Central memory CD8-positive, alpha-beta T cell (primary cell): Measurements from ENCODE around the gene GTF2H3.
"Not testable (repeated sequence)": the region's sequence is repeated elsewhere in the genome, so short reads cannot be mapped to it uniquely, and the experiment has no call there.

Source experiments
- ATAC-seq: fragments of 150-1000 bp; cut with Tn5 transposase; replicated peaks from 2 replicates; pipeline ENCODE4 v1.10.0; 2022; ENCODE audit warnings: mild to moderate bottlenecking, moderate FRiP score, moderate number of reproducible peaks; ENCODE audit not compliant: poor library complexity, severe bottlenecking; ENCODE audit errors: extremely low read depth
- DNase-seq, 2 donors: peaks; one replicate each; pipeline ENCODE4 v3.0.0; 2021; ENCODE audit warnings: low spot score in 2 of 2
- H3K27ac Mint-ChIP-seq: one replicate; pipeline ENCODE4 v1.8.0; 2022; ENCODE audit warnings: low read depth, mild to moderate bottlenecking, moderate library complexity, mixed read lengths
- H3K27me3 Mint-ChIP-seq: one replicate; pipeline ENCODE4 v1.8.0; 2022; ENCODE audit warnings: mixed read lengths
- H3K36me3 Mint-ChIP-seq: one replicate; pipeline ENCODE4 v1.8.0; 2022; ENCODE audit warnings: mild to moderate bottlenecking, moderate library complexity, mixed read lengths; ENCODE audit not compliant: insufficient read depth
- H3K4me1 Mint-ChIP-seq: one replicate; pipeline ENCODE4 v1.8.0; 2022; ENCODE audit warnings: mixed read lengths
- H3K4me3 Mint-ChIP-seq: one replicate; pipeline ENCODE4 v1.8.0; 2022; ENCODE audit warnings: mild to moderate bottlenecking, moderate library complexity, mixed read lengths
- H3K9me3 Mint-ChIP-seq: one replicate; pipeline ENCODE4 v1.8.0; 2022; ENCODE audit warnings: mixed read lengths

Gene GTF2H3

DNA sequence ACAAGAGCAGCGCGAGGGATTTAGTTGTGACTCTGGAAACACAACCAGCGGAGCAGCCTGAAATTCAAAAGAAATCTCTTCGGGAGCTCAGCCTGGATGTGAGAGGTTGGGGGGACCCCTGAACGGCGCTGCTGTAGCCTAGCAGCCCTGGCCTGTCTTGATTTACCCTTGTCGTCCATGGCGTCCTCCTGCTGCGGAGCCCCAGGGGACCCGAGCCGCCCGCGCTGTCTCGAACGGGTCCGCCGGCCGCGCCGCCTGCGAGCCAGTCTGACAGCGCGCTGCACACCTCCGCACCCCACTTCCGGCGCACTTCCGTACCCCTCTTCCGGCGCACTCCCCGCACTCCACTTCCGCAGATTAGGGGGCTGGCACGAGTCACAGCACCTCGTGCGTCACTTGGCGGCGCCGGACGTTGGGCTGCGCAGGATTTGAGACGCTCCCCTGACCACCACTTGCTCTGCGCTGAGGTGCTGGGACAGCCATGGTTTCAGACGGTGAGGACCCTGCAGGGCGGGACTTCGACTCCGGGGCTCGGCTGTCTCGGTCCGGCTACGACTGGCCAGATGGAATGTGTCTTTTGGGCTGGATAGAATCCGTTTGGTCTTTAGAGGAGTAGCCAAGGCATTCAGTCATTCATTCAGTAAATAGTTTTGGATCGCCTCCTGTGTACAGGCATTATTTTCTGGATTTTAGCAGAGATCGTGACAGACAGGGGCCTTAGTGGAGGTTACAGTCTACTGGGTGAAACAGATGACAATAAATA, at the start of gene GTF2H3, which contains the start of gene EIF2B1:
GTF2H3 (plus strand) TSS at position 451 of the 763 bp plus-strand sequence; CDS start at position 482, 31 bp downstream.
EIF2B1 (minus strand) TSS at position 308 of the 763 bp plus-strand sequence; CDS start at position 179, 129 bp downstream.
- Mint-ChIP-seq H3K4me3 (peak within 1 kb of the TSS; percentile 99), H3K27ac (peak within 1 kb of the TSS; percentile 99), H3K4me1 (peaks cover 33% of the 10 kb centered on the region), H3K9me3 (no peaks in the 10 kb centered on the region), H3K36me3 (peaks cover 35% of the 10 kb centered on the region), H3K27me3 (no peaks in the 10 kb centered on the region)
- ATAC-seq (peak; percentile 99), DNase-seq (peak; percentile 87 to 94)

GRCh38 chr12:123591702-123592481, 41.7 kb upstream of the GTF2H3 start:
- no peak overlapping the region for H3K27ac Mint-ChIP-seq
- H3K4me1 Mint-ChIP-seq = peaks cover 23% of the 10 kb centered on the region
- no peaks in the 10 kb centered on the region for H3K9me3 Mint-ChIP-seq
- H3K36me3 Mint-ChIP-seq = peaks cover 69% of the 10 kb centered on the region
- ATAC-seq = no peak
- H3K27me3 Mint-ChIP-seq = no peaks in the 10 kb centered on the region
- no peak overlapping the region for H3K4me3 Mint-ChIP-seq
- DNase-seq = no peak

GRCh38 chr12:123595729-123596128, 37.9 kb upstream of the GTF2H3 start:
- H3K36me3 Mint-ChIP-seq = peaks cover 57% of the 10 kb centered on the region
- no peak overlapping the region for H3K4me3 Mint-ChIP-seq
- peak overlapping the region; percentile 16 for H3K27ac Mint-ChIP-seq
- no peak for DNase-seq
- peaks cover 17% of the 10 kb centered on the region for H3K4me1 Mint-ChIP-seq
- no peak for ATAC-seq
- H3K9me3 Mint-ChIP-seq = no peaks in the 10 kb centered on the region
- H3K27me3 Mint-ChIP-seq = no peaks in the 10 kb centered on the region

DNA sequence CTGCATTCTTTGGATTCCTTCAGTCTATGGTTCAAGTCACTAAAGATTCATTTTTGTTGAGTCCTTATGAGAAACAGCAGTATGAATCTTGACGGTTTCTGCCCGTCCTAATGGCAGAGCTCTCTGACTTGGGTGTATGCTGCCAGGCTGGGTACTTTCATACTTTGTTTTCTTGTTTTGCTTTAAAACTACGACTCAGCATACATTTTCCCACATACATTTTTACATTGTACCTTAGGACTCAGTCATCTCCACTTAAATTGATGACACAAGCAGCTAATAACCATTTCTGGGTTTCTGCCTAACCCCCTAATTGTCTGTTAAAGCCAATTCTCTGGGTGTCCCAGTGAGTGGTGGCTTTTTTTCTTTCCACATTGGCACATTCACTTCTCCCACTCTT, 36.5 kb upstream of the GTF2H3 start:
- H3K4me3 Mint-ChIP-seq = no peak overlapping the region
- H3K4me1 Mint-ChIP-seq = peaks cover 22% of the 10 kb centered on the region
- no peaks in the 10 kb centered on the region for H3K27me3 Mint-ChIP-seq
- ATAC-seq (no peak), DNase-seq (no peak)
- peaks cover 49% of the 10 kb centered on the region for H3K36me3 Mint-ChIP-seq
- no peak overlapping the region for H3K27ac Mint-ChIP-seq
- no peaks in the 10 kb centered on the region for H3K9me3 Mint-ChIP-seq

DNA sequence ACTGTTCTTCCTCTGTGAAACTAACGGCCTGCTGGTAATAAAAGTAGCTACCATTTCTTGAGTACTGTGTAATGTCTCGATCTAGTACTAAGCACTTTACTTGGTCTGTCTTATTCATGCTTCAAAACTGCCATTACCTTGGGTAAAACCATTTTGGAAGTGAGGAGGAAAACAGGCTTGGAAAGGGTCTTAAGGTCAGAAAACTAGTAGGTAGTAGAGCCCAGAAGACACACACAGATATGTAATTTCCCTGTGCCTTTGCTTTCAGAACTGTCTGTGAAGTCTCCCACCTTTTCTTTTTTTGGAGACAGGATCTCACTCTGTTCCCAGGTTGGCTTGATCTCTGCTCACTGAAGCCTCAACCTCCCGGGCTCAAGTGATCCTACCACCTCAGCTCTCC, 35.1 kb upstream of the GTF2H3 start:
- no peak for ATAC-seq
- DNase-seq = no peak
- Mint-ChIP-seq H3K27me3 (no peaks in the 10 kb centered on the region), H3K4me3 (no peak overlapping the region), H3K27ac (no peak overlapping the region), H3K36me3 (peaks cover 40% of the 10 kb centered on the region), H3K4me1 (peaks cover 29% of the 10 kb centered on the region), H3K9me3 (no peaks in the 10 kb centered on the region)

DNA sequence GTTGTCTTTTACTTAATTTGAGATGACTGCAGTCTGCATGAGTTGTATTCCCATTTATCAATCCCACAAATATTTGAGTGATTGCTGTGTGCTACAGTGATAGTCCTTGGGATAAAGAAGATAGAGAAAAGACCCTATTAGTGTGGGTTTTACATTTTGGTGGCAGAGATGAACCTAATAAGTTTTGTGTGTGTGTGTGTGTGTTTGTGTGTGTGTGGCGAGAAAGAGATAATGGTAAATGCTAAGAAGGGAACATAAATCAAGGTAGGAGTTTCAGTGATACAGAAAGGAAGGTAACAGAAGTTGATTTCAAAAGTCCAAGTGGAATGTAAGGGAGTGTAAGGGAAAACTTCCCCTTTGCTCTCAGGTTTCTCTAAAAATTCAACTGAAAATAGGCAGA, 34.3 kb upstream of the GTF2H3 start:
- H3K36me3 Mint-ChIP-seq = peaks cover 35% of the 10 kb centered on the region

GRCh38 chr12:123599721-123600120, 33.9 kb upstream of the GTF2H3 start:
- peak overlapping the region; percentile 4 for H3K4me3 Mint-ChIP-seq
- no peak for DNase-seq
- H3K4me1 Mint-ChIP-seq = peaks cover 29% of the 10 kb centered on the region
- H3K27me3 Mint-ChIP-seq = no peaks in the 10 kb centered on the region
- no peak for ATAC-seq
- no peaks in the 10 kb centered on the region for H3K9me3 Mint-ChIP-seq
- H3K36me3 Mint-ChIP-seq = peaks cover 33% of the 10 kb centered on the region
- H3K27ac Mint-ChIP-seq = peak overlapping the region; percentile 9

More for the DNA sequence above, 34.3 kb upstream of the GTF2H3 start:
- no peak for ATAC-seq
- Mint-ChIP-seq H3K27me3 (no peaks in the 10 kb centered on the region), H3K27ac (peak overlapping the region; percentile 9), H3K9me3 (no peaks in the 10 kb centered on the region), H3K4me3 (peak overlapping the region; percentile 4), H3K4me1 (peaks cover 29% of the 10 kb centered on the region)
- DNase-seq = no peak

- peak within 1 kb of the TSS; percentile 97 for H3K27ac Mint-ChIP-seq
- peaks cover 29% of the 10 kb centered on the region for H3K4me1 Mint-ChIP-seq
- peak within 1 kb of the TSS; percentile 98 for H3K4me3 Mint-ChIP-seq
- DNase-seq = peak; percentile 74
- peaks cover 30% of the 10 kb centered on the region for H3K36me3 Mint-ChIP-seq
- no peaks in the 10 kb centered on the region for H3K9me3 Mint-ChIP-seq
- no peaks in the 10 kb centered on the region for H3K27me3 Mint-ChIP-seq
- ATAC-seq = peak; percentile 94
Measured at GRCh38 chr12:123601602-123602489, 31.8 kb upstream of the GTF2H3 start, which contains the start of gene DDX55. TSS of gene DDX55 (plus strand) at chr12:123602099. CDS start at chr12:123602149, 50 bp downstream.

GRCh38 chr12:123602651-123603195, 30.9 kb upstream of the GTF2H3 start:
- Mint-ChIP-seq H3K27ac (peak overlapping the region; percentile 97), H3K27me3 (no peaks in the 10 kb centered on the region), H3K9me3 (no peaks in the 10 kb centered on the region), H3K4me1 (peaks cover 29% of the 10 kb centered on the region), H3K4me3 (peak overlapping the region; percentile 98), H3K36me3 (peaks cover 32% of the 10 kb centered on the region)
- no peak for DNase-seq
- peak; percentile 8 for ATAC-seq

- H3K27me3 Mint-ChIP-seq, ATAC-seq, H3K27ac Mint-ChIP-seq, H3K9me3 Mint-ChIP-seq, DNase-seq: not testable (repeated sequence)
- Mint-ChIP-seq H3K36me3 (peaks cover 36% of the 10 kb centered on the region), H3K4me3 (peak overlapping the region; percentile 98), H3K4me1 (peaks cover 31% of the 10 kb centered on the region)
Measured at GRCh38 chr12:123603495-123603894, 30.1 kb upstream of the GTF2H3 start.

- DNase-seq (no peak), ATAC-seq (no peak)
- Mint-ChIP-seq H3K27me3 (no peaks in the 10 kb centered on the region), H3K36me3 (peaks cover 65% of the 10 kb centered on the region), H3K27ac (no peak overlapping the region), H3K4me1 (peaks cover 10% of the 10 kb centered on the region), H3K4me3 (no peak overlapping the region), H3K9me3 (no peaks in the 10 kb centered on the region)
Measured at GRCh38 chr12:123607756-123608155, 25.9 kb upstream of the GTF2H3 start.

DNA sequence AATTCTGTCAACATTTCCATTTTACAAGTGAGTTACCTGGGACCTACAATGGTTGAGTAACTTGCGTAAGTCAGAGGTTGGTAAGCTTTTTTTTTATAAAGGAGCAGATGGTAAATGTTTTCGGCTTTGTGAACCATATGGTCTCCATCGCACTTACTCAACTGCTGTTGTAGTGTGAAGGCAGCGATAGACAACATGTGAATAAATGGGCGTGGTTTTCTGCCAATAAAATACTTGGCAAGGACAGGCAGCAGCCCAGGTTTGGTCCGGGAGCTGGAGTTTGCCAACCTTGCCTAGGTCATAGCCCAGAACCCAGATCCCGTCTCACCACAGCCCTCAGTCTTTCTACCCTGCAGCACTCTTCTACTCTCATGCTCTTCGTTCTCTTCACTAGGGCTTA, 25.4 kb upstream of the GTF2H3 start:
- Mint-ChIP-seq H3K9me3 (no peaks in the 10 kb centered on the region), H3K4me3 (no peak overlapping the region), H3K27me3 (no peaks in the 10 kb centered on the region), H3K4me1 (peaks cover 6% of the 10 kb centered on the region), H3K36me3 (peaks cover 68% of the 10 kb centered on the region), H3K27ac (no peak overlapping the region)
- no peak for DNase-seq
- no peak for ATAC-seq
